GM12874 (cell line): Measurements from ENCODE around the gene HSD11B2.

Experiments
- CTCF ChIP-seq: IDR thresholded peaks from 2 replicates; pipeline ENCODE4 v1.5.1; 2011; ENCODE audit warnings: low read depth, mild to moderate bottlenecking, control low read depth, low read length, moderate library complexity; ENCODE audit not compliant: insufficient read depth

The HSD11B2 gene

GRCh38 chr16:67429053-67429798 is 1.7 kb upstream of the HSD11B2 start:
- TF ChIP-seq CTCF = no peak

GRCh38 chr16:67429799-67430503 is 970 bp upstream of the HSD11B2 start:
- TF ChIP-seq CTCF = no peak

- no peak for TF ChIP-seq CTCF
Measured at GRCh38 chr16:67430504-67430976, 381 bp upstream of the HSD11B2 start.

- TF ChIP-seq CTCF = no peak
Measured at GRCh38 chr16:67431775-67432505, 1.0 kb downstream of the HSD11B2 start.

GRCh38 chr16:67432506-67432890 is 1.6 kb downstream of the HSD11B2 start:
- TF ChIP-seq CTCF = no peak

GRCh38 chr16:67433131-67433719 is 2.3 kb downstream of the HSD11B2 start:
- no peak for TF ChIP-seq CTCF

- no peak for TF ChIP-seq CTCF
Measured at GRCh38 chr16:67435758-67436164, 4.8 kb downstream of the HSD11B2 start.
